HG03457 (cell line): Measurements from ENCODE around the gene EYA2.

Experiments used
- ATAC-seq: cut with Tn5 transposase; IDR thresholded peaks from one replicate; pipeline ENCODE4 v1.9.1; 2021; ENCODE audit warnings: moderate number of reproducible peaks; ENCODE audit not compliant: unreplicated experiment

The EYA2 gene

GRCh38 chr20:47032933-47033578 lies 138.4 kb downstream of the EYA2 start:
- no peak for ATAC-seq

DNA sequence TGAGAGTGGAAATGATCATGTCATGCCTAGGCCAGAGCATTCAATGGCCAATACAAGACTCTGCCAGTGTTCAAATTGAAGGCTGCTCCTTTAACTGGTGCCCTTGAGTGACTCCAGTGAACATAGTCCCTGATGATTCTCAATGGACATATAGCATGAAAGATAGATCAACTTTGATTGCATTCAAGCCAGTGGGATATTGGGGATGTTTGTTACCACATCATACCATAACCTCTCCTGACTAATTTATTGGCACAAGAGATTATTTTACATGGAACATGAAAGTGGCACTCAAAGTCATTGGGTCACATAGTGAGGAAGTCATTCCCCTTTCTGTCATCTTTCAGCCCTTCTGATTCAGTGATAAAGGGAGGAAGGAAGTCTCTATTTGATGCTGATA lies 139.0 kb downstream of the EYA2 start:
- no peak for ATAC-seq

GRCh38 chr20:47035026-47035590 lies 140.5 kb downstream of the EYA2 start:
- no peak for ATAC-seq

GRCh38 chr20:47036091-47036870 lies 141.6 kb downstream of the EYA2 start:
- no peak for ATAC-seq

GRCh38 chr20:47038566-47039560 lies 144.2 kb downstream of the EYA2 start:
- no peak for ATAC-seq

DNA sequence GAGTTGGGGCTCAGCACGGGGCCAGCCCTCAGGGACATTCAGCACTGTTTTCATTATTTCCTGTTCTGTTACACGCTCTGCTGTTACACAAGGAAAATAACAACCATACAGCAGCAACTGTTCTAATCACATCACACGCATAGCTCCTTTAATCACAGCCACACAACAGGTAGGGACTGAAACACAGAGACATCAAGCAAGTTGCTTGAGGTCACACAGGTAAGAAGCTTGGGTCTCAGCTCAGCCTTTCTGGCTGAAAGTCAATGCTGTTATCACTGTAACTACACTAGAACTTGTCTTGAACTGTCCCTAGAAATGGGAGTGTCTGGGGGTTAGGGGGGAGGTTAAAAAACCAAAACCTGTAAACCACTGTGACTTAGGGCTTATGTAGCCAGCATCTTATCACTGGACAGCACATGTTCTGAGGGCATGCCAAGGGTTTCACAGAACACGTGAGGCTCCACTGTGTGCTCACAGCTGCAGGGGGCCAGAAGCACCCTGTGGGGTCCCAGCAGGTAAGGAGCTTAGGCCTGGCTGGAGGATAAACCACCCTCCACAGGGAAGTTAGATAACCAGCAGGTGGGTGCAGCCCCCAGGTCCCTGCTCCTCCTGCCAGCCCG lies 146.0 kb downstream of the EYA2 start:
- ATAC-seq = no peak

DNA sequence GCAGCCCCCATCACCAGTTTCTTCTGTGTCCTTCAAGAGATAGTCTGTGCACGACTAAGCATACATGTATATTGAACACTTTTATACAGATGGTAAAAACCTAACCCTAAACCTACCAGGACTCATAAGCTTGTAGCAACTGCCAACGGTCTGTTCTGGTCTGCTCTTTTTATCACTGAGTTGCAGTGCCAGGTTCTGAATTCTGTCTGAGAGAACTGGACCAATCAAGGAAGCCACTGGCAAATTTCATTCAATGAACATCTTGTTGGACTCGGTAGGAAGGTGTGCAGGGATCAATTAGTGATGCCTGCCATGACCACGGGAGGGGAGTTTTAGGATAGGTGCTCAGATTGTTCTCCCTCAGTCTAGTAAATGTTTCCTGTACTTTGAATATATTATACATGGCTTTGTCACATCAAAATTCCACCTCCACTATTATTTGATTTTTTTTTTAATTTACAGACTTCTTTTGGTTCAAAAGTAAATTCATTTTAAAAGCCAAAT lies 146.8 kb downstream of the EYA2 start:
- no peak for ATAC-seq

DNA sequence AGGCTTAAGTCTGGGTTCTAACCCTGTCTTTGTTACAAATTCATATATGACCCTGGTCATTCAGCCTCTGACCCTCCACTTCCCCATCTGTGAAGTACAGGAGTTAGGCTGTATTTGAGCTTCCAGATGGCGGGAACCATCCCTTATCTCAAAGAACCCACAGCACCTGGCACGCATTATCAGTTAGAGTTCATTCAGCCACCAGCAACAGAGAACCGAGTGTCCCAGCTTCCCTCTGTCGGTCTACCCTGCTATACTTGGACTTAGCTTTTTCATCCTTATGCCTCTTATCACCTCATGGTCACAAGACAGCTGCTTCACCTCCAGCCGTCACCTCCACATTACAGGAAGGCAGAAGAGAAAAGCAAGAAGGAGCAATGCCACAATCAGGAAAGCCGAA lies 147.8 kb downstream of the EYA2 start:
- ATAC-seq = no peak

GRCh38 chr20:47043086-47043485 lies 148.4 kb downstream of the EYA2 start:
- ATAC-seq = no peak

- no peak for ATAC-seq
Measured at GRCh38 chr20:47044938-47045337, 150.3 kb downstream of the EYA2 start.

GRCh38 chr20:47048054-47048453 lies 153.4 kb downstream of the EYA2 start:
- ATAC-seq = no peak

- ATAC-seq = no peak
Measured at GRCh38 chr20:47049771-47050170, 155.1 kb downstream of the EYA2 start.

DNA sequence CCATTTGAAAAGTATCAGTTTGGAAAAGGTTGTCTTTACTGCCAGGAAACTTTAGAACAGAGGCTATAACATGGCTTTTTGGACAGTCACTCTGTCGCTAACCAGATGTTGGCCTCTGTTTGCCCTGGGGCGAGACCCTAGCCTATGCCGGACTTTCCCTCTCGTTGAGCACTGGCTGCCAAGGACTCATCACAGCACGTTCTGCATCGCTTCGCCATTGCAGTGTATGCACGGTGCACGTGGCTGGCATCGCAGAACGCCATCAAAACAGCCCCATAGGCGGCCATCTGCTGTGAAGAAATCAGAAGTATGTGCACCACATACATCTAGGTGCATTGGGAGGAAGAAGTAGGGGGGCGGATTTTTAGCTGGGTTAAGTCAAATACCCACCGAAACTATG lies 156.4 kb downstream of the EYA2 start:
- ATAC-seq = no peak

DNA sequence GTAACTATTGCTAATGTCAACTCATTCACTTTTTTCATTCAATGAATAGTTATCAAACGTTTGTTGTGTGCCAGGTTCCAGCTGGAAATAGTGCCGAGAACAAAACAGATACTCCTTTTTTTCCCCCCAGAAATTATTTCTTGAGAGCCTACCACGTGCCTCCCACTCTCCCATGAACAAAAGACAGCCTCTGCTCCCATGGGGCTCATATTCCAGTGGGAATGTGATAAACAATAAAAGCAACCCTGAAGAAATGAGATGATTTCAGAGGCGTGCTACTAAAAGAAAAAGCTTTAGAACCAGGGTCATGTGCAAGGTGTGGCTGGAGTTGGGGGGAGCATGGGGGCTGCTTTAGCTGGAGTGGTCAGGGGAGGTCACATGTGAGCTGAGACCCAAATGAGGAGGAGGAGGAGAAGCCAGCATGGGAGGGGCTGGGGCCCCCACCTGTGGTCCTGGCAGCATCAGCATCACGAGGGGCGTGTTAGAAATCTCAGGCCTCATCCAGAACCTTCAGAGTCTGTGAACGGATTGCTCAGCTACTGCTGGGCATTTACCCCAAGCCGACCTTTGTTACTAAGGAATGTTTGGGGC lies 157.4 kb downstream of the EYA2 start:
- no peak for ATAC-seq

- no peak for ATAC-seq
Measured at GRCh38 chr20:47054506-47054905, 159.9 kb downstream of the EYA2 start.

DNA sequence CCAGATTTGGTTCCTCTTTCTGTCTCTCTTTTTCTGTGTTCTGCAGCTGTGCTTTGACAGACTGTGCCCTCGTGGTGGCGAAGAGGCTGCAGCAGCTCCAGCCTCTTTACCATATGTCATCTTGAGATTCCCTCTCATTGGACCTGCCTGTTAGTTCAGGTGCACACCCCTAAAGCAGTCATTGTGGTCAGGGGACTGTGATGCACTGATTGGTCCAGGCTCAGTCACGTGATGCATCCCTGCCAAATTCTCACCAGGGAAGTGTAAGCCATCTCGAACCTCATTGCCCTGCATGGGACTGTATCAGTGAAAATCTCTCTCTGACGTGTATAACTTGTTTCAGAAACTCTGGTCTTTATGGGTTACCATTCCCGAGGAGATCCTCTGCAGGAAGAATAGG lies 160.3 kb downstream of the EYA2 start:
- no peak for ATAC-seq

- ATAC-seq = no peak
Measured at GRCh38 chr20:47055699-47056369, 161.2 kb downstream of the EYA2 start.

- ATAC-seq = no peak
Measured at GRCh38 chr20:47057661-47058060, 163.0 kb downstream of the EYA2 start.

DNA sequence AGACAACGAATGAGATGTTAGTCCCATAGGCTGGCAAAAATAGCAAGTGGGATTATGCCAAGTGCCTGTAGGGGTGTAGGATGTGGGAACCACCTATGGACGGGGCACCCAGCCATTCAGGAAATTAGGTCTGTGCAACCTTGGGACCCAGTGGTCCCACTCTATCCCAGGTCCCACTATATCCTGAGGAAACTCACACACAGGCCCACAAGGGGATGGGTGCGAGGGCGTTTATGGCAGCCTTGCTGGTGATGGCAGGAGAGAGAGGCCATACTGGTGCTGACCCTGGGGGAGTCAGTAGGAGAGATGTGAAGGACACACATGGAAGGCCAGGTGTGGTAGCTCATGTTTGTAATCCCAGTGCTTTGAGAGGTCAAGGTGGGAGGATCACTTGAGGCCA lies 163.6 kb downstream of the EYA2 start:
- ATAC-seq = no peak

GRCh38 chr20:47059536-47059935 lies 164.9 kb downstream of the EYA2 start:
- ATAC-seq = no peak
